Measurements from ENCODE around the gene RHBDL1. TPM values are rescaled to one million over a fixed set of nuclear protein-coding genes. Genes with fewer than 3 reads are reported as not detected.

The RHBDL1 gene
- total RNA-seq, 4 donors from 2014 or later = 1.5 to 2.0 TPM; not detected in 2

DNA sequence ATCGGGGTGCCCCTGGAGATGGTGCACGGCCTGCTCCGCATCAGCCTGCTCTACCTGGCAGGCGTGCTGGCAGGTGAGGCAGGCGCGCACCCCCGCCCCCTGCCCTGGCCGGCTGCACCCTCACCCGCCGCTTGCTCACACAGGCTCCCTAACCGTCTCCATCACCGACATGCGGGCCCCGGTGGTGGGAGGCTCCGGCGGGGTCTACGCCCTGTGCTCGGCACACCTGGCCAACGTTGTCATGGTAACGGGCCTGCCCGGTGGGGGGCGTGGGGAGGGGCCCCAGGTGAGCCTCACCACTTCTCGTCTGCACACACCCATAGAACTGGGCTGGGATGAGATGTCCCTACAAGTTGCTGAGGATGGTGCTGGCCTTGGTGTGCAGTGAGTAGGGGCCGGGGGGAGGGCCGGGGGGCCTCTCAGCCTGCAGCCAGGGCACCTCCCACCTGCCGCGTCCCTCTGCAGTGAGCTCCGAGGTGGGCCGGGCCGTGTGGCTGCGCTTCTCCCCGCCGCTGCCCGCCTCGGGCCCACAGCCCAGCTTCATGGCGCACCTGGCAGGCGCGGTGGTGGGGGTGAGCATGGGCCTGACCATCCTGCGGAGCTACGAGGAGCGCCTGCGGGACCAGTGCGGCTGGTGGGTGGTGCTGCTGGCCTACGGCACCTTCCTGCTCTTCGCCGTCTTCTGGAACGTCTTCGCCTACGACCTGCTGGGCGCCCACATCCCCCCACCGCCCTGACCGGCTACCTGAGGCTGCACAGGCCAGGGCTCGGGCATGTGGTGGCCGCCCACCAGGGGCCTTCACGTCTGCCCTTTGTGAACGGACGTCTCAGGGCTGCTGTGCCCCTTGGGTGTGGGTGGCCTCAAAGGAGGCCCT, 2.1 kb downstream of the RHBDL1 start:
- Histone ChIP-seq H3K9me3 (no peaks in the 10 kb centered on the region), H3K4me1 (peaks cover 0 to 25% of the 10 kb centered on the region in 2 donors), H3K36me3 (no peaks in the 10 kb centered on the region), H3K27me3 (no peaks in the 10 kb centered on the region), H3K27ac (no peak overlapping the region), H3K4me3 (no peak overlapping the region)
- intact Hi-C loops (cut with DNase I; ENCODE audit: low total_unique reads) = no loop called here
- no peak for TF ChIP-seq POLR2A (IDR thresholded peaks at IDR 0.05)
- TF ChIP-seq, protein P1, sequence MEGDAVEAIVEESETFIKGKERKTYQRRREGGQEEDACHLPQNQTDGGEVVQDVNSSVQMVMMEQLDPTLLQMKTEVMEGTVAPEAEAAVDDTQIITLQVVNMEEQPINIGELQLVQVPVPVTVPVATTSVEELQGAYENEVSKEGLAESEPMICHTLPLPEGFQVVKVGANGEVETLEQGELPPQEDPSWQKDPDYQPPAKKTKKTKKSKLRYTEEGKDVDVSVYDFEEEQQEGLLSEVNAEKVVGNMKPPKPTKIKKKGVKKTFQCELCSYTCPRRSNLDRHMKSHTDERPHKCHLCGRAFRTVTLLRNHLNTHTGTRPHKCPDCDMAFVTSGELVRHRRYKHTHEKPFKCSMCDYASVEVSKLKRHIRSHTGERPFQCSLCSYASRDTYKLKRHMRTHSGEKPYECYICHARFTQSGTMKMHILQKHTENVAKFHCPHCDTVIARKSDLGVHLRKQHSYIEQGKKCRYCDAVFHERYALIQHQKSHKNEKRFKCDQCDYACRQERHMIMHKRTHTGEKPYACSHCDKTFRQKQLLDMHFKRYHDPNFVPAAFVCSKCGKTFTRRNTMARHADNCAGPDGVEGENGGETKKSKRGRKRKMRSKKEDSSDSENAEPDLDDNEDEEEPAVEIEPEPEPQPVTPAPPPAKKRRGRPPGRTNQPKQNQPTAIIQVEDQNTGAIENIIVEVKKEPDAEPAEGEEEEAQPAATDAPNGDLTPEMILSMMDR (IDR thresholded peaks at IDR 0.05) = no peak
- no peak for DNase-seq

DNA sequence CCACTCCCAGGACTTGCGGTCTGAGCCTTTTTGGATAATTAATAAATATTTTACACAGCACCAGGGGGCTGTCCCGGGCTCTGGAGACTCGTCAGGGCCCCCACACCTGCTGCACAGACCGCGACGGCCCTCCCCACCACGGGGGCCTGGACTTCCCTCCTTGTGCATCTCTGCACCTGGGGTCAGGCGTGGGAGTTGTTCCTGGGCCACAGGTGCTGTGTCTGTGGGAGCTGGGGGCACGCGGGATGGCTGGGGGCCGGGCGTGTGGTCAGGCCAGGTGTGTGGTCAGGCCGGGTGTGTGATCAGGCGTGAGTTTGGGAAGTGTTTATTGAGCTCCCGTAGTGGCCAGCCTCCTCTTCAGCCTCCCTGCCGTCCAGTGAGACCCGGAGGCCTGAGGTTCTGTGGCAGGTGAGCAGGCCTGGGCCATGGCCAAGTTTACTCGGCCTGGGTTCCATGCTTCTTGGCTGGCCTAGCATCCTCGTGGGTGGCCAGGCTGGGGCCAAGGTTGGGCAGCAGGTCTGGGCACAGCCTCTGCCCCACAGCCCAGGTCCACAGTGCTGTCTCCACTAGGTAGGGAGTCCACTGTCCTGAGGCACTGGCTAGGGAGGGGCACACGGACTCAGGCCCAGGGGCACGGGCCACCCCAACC, 2.9 kb downstream of the RHBDL1 start:
- Histone ChIP-seq H3K27ac (no peak overlapping the region), H3K4me1 (peaks cover 0 to 28% of the 10 kb centered on the region in 2 donors), H3K27me3 (no peaks in the 10 kb centered on the region), H3K9me3 (no peaks in the 10 kb centered on the region), H3K4me3 (no peak overlapping the region), H3K36me3 (no peaks in the 10 kb centered on the region)
- TF ChIP-seq, protein P1 (IDR thresholded peaks at IDR 0.05) = no peak
- TF ChIP-seq POLR2A (IDR thresholded peaks at IDR 0.05) = no peak
- intact Hi-C loops (cut with DNase I; ENCODE audit: low total_unique reads) = no loop called here
- DNase-seq = no peak

DNA sequence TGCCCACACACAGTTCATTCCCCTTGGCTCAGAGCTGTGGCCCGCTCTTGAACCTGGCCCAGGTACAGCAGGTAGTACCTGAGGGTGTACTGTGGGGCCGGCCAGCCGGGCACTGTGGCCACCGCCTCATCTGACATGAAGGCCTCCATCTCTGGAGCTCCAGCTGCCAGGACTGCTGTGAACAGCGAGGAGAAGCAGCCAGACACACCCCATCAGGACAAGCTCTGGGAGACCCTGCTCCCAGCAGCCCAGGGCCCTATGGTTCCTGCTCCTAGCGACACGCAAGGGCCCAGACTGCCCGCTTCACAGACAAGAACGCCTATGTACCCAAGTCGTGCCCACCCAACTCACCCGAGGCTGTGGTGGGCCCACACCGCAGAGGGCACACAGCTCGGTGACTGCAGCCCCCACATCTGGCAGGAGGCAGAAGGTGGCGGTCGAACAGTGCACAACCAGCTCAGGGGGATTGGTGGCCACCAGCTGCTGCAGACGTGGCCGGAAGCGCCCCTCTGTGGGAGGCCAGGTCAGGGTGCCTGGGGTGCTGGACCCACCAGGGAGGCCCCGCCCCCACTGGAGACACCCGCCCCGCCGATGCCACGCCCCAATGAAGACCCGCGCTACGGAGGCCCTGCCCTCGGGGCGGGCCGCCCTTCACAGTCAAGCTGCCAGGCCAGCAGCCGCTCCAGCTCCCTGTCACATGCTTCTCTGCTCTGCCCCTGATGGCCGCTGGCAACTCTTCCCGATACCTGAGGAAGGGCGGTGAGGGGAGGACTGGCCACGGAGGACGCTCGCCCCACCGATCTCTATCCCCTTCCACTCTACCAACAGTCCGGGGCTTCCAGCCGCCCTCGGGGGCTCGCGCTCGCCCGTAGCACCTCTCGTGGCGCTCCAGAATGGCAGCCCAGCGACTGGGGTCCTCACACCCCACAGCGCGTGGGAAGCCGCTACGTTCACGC, 3.7 kb downstream of the RHBDL1 start:
- TF ChIP-seq, protein P1 (IDR thresholded peaks at IDR 0.05) = no peak
- no peak for TF ChIP-seq POLR2A (IDR thresholded peaks at IDR 0.05)
- no peaks in the 10 kb centered on the region for H3K27me3 ChIP-seq
- no peaks in the 10 kb centered on the region for H3K9me3 ChIP-seq
- intact Hi-C loops (cut with DNase I; ENCODE audit: low total_unique reads) = no loop called here
- H3K4me3 ChIP-seq = peak overlapping the region; percentile 43 to 82
- peaks cover 0 to 34% of the 10 kb centered on the region in 2 donors for H3K4me1 ChIP-seq
- peak; percentile 70 to 73 for DNase-seq
- peak overlapping the region; percentile 65 to 96 for H3K27ac ChIP-seq
- H3K36me3 ChIP-seq = no peaks in the 10 kb centered on the region

DNA sequence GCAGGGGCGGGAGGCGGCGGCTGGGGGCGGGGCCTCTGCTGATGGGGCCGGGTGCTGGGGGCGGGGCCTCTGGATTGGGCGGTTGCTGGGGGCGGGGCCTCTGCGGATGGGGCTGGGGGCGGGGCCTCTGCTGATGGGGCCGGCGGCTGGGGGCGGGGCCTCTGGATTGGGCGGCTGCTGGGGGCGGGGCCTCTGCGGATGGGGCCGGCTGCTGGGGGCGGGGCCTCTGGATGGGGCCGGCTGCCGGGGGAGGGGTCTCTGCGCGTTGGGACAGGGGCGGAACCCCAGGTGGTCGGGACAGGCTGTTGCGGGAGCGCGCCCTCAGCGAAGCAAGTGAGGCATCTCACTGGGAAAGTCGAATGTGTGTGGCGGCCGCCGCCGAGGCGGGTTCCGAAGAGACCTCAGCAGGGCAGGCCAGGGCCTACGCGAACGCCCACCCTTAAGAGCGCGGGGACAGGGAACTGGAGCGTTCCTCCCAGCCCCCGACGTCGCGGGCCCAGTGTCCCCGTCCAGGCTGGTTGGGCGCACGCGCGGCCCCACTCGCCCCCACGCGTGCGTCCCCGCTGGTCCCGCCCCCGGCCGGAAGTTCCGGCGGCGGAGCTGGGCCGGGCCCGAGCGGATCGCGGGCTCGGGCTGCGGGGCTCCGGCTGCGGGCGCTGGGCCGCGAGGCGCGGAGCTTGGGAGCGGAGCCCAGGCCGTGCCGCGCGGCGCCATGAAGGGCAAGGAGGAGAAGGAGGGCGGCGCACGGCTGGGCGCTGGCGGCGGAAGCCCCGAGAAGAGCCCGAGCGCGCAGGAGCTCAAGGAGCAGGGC, 4.5 kb downstream of the RHBDL1 start, which contains the start of gene STUB1:
TSS of gene STUB1 (plus strand) at position 597 of the 811 bp plus-strand sequence. CDS start at position 713, 116 bp downstream.
- H3K4me1 ChIP-seq = peaks cover 0 to 38% of the 10 kb centered on the region in 2 donors

More for the DNA sequence above, 4.5 kb downstream of the RHBDL1 start, which contains the start of gene STUB1:
- peak; percentile 90 for DNase-seq
- peak; percentile 66 to 88 for TF ChIP-seq POLR2A (IDR thresholded peaks at IDR 0.05)
- TF ChIP-seq, protein P1 (IDR thresholded peaks at IDR 0.05) = peak in 1 of 4 experiments; percentile 2
- Histone ChIP-seq H3K36me3 (no peaks in the 10 kb centered on the region), H3K9me3 (no peaks in the 10 kb centered on the region), H3K27ac (peak within 1 kb of the TSS; percentile 86 to 96), H3K27me3 (no peaks in the 10 kb centered on the region), H3K4me3 (peak within 1 kb of the TSS; percentile 43 to 82)
- intact Hi-C loops (cut with DNase I; ENCODE audit: low total_unique reads) = no loop called here

All from uterus (tissue), 4 donors.